HG03095 (cell line): Measurements from ENCODE around the gene CXCR5.

Source experiments
- ATAC-seq: cut with Tn5 transposase; IDR thresholded peaks from one replicate; pipeline ENCODE4 v1.9.1; 2021; ENCODE audit warnings: moderate library complexity; ENCODE audit not compliant: unreplicated experiment

The CXCR5 gene

DNA sequence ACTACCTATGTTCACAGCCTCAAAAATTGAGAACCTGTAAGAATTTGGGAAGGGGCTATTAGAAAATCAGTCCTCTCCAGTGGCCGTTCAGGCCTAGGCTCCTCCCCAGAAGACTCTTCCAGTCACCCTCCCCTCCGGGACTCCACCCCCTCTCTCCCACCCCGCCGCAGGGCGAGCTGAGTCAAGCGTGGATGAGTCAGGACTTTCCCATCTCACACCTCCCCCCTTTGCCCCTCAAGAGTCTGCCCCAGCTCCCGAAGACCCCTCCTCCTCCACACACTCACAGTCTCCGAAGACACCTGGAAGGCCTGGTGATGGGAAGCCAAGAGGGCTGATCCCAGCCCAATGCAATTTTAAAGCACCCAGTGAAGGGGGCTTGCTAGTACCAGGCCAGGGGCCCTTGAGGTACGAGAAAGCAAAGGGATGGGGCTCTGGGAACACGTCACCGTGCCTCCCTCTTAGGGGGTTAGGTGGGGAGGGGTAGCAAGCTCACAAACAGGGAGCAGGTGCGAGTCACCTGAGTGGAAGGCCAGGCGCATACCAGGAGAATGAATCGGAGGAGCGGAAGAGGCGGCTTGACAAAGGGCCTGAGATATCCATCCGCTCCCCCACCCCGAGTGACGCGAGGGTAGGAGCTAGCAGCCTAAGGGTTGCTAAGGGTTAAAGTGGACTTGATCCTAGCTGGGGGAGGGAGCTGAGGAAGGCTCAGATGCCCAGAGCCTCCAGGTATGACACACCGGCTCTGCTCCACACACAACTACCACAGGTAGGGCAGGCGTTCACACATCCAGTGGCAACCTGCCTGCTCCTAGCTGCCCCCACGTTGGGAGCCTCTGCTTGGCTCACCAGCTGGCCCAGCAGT lies 28.4 kb downstream of the CXCR5 start:
- ATAC-seq = no peak

DNA sequence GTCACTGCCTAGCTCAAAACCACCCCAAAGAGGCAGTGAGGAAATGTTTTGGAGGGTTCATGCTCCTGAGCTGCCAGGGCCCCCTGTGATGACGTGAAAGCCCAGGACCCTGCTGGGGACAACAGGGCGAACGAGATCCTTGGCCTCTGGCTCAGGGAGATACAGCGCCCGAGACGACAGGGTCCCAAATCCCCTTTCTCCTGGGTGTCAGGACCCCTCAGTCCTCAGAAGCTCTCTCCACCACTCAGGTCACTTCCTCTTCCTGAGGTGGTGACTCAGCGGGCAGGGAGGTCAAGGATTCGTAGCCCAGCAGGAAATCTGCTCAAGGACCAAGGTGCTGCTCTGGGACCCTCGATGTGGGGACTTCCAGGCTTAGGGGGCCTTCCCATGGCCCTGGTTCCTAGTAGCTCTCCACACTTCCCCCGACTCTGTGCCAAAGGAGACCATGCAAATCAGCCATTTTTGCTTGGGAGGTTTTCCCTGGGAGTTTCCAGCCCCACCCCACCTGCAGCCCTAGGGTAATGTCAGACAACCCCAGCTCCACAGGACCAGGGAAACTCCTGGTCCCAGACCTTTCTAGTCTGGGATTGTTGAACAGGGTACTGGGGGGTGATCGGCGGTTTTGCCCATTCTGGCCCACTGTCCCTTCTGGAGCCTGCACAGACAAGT lies 29.2 kb downstream of the CXCR5 start:
- no peak for ATAC-seq

DNA sequence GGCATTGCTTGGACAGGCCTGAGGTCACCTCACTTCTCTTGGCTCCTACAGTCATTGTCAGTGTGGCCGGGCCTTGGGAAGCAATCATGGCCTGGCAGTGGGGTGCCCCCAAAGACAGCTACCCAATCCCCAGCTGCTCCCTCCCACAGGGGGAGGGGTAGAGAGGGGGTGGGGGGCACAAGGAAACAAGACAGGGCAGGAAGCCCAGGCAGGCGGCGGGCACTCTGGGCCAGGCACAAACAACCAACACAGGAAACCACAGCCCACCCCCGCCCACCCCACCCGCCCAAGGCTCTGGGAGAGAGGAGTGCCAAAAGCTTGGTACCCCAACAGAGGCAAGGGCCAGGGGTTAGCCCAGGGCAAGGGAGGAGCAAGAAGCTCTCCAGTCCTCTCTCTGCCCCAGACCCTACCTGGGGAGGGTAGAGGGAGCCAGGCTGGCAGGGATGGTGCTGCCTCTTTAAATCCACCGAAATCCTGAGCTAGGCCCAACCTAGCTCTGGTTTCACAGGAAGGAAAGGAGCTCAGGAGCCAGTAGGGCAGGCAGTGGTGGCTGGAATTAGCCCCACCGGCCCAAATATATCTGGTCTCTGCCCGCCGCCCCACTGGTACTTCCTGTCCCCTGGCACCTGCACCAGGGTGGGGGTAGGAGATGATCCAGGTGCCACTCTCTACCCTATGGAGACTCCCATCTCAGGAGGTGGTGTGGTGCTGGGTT lies 29.9 kb downstream of the CXCR5 start:
- no peak for ATAC-seq

DNA sequence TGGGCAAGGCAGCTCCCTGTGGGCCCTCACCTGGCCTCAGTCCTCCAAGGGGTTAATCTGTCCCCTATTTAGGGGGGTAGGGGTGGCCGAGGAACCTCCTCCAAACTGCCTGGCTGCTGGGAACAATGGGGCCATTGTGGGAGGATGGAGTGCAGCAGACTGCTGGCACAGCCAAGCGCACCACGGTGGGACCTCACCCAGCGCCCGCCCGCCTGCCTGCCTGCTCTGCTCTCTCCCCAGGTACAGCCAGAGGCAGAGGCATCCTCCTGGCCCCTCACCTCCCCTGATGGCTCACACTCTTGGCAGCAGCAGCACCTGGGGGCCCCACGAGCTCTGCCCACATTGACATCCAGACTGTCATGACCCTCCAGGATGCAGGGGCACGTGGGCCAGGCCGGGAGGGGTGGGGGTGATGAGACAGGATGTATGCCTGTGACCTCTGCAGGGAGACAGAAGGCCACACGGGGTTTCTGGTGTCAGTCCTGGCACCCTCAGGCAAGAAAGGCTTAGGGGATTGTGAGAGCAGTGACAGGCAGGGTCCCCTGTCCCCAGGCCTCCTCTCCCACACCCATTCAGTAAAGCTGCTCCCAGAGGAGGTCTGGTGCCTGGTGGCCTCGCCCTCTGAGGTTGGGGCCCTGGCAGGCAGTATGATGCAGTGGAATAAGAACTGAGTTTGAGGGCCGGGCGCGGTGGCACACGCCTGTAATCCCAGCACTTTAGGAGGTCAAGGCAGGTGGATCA lies 30.7 kb downstream of the CXCR5 start:
- no peak for ATAC-seq

DNA sequence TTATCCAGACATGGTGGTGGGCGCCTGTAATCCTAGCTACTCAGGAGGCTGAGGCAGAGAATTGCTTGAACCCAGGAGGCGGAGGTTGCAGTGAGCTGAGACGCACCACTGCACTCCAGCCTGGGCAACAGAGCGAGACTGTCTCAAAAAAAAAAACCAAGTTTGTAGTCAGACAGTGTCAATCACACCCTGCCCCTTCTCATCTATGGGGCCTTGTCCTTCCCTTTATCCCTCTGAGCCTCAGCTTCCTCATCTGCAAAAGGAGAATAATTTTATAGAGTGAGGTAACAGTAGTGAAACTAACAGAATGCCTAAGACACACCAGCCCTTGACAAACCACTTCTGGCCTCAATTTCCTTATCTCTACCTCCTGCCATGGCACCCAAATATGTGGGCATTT lies 31.3 kb downstream of the CXCR5 start:
- no peak for ATAC-seq

DNA sequence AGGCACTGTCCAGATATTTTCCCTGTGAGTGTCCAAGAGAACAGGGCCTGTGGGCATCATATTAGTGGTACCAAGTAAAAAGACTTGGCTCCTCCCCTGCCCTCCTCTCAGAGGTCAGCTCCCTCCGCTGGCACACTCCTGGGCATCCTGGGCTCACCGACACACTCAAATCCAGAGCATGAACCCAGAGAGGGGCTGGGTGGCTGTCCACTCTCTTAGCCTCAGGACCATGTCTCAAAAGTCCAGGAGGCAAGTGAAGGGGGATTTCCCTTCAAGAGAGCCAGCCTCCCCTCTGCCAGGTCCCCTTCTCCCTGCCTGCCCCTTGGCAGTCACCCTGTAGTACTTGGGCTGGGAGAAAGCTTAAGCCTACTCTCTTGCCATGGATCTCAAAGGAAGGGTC lies 31.7 kb downstream of the CXCR5 start:
- no peak for ATAC-seq

DNA sequence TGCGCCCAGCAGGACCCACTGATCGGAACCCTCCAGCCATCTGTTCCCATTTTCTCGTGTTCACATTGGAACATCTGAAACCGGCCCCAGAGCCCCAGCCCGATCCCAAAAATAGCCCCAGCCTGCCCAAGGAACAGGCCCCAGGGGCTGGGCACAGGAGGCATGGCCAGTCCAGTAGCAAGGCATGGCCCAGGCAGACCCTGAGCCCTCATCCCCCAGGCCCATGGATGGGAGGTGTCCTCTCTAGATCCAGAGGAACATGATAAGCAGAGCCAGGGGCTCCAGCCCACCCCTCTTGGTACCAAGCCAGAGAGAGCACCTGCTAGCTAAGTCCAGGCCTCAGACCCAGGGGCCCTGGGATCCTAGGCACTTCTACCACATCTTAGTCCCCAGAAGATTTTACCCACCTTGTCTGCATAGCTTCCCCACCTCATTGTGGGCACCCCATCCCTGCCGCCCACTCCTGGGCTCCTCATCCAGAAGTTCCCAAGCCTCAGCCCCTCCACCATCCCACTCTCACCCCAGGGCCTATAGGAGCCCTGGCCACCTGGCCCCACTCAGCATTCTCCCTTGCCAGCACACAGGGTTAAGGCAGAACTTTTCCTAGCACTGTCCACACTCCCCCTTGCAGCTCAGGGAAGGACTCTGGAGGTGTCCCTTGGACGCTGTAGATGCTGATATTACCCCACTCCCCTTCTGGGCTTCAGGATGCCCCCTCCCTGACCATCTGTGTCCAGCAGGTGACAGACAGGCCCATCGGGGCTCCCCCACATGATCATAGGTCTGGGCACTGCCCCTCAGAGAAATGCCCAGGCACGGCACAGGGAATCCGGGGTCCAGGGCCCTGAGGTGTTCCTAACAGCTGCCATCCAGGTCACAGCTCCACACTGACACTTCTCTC lies 32.5 kb downstream of the CXCR5 start:
- ATAC-seq = no peak

DNA sequence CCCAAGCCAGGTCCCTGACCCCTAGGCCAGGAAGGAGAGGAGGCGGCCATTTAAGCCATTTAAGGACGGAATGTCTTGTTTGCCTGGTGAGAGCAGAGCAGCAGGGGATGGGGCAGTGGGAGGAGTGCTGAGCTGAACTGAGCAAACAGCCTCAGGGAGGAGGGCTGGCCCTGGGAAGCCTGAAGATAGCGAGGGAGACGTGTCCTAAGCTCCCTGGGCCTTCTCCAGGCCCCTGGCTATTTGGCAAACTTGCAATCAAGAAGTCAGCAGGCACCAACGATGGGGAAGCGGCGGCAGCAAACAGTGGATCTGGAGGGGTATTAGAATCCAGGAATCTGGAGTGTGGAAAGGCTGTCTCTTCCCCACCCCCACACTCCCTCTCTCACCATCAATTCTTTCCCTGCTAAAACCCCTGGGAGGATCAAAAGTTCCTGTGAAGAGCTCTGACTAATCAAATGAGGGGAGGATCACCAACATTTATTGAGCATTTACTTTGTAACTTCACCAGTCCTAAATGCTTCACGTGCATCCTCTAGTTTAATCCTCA lies 33.2 kb downstream of the CXCR5 start:
- ATAC-seq = no peak

DNA sequence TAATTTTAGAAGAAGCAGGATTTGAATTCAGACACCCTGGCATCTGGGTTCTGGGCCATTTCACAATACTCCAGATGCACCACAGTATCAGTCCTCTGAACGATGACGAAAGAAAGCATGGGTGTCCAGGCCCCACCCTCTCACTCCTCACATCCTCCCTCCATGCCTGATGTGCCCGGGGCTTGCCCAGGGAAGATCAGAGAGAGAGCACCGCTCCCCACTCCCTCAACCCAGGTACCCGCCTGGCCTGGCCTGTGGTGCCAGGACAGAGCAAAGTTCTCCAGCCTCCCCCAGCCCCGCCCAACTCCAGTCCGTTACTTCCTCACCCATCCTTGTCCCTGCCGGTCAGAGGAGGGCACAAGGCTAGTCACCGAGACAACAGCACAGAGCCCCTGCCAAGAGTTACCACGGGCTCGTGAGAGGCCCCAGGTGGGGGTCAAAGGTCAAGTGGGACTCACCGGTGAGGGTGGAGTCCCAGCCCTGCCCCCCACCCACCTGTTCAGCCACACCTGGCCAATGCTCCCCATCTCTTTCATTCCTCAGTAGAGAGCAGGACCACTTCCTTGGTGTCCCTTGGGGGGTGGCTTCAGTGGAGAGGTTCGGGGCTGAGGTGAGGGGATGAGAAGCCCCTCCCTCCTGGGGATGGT lies 33.9 kb downstream of the CXCR5 start:
- no peak for ATAC-seq

DNA sequence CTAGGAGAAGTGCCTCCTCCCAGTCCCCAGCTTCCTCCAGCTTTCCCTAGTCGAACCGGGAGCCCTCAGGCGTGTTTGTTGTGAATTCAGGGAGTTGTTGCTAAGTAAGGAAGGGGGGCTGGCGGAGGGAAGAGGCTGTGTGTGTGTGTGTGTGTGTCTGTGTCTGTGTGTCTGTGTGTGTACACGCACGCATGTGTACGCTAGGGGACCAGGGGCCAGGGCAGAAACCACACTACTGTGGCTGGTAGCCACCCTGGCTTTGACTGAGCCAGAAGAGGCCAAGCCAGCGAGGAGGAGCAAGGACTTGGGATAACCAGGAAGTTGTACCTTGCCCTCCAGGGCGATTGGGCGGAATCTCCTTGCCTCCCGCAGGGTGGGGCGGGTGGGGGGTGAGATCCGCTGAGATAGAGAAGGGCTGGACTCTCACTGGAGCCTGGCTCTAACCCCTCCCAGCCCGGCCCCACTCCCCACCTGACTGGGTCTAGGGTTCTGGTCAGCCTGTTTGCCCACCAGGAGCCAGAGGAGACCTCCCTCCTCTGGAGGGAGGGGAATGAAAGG lies 34.5 kb downstream of the CXCR5 start:
- ATAC-seq = no peak

DNA sequence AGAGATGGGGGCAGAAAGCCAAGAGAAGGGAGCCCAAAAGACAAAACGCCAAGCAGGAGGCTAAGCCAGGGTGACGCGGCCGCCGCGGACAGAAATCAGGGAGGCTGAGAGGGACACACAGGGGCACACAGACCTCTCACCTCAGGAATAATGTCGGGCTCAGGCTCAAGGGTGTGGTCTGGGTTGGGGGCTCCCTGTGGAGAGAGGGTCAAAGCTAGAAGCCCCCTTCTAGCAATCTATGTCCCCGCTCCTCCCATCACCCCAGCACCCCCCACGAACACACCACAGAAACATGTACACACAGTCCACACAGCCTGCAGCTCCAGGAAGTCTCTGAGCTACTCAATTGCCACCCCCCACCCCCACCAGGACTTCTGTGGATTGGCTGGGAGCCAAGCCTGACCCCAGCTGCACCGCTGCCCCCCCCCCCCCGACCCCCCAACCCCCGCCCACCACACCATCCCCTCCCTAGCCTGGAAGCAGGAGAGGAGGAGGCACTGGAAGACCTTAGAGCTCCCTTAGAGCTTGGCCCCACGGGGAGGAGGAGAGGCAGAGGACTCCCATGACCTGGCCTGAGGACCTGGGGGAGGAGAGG lies 35.1 kb downstream of the CXCR5 start:
- no peak for ATAC-seq

DNA sequence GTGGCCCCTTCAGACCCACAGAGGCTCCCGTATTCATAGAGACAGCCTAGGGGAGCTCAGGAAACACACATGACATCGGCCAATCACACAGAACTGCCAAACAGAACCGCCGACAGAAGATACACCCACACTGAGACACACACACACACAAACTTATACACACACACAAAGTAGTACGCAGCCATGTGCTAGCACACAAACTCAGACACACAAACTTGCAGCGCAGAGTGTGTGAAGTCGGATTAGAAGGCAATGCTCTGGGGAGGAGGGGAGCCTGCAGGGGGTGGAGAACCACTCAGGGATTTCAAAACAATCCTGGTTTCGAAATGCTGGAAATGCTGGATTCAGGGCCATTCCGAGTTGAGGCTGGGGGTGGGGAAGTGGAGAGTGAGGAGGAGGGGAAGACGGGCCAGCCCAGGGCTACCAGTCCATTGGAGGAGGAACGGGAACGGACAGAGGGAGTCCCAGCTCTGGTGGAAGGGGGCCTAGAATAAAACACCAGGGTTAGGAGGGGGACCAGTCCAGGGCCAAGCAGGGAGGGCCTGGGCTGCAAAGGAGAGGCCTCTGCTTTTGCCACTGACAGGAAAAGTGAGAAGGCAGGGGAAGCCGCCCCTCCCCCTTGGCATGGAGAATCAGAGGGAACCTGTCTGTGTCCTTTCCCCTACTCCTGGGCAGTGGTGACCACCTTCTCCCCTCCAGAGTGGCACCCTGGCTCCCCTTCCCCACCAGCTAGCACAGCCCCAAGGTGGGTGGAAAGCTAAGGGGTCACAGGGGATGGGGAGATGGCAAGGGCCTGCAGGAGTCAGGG lies 37.6 kb downstream of the CXCR5 start:
- no peak for ATAC-seq

DNA sequence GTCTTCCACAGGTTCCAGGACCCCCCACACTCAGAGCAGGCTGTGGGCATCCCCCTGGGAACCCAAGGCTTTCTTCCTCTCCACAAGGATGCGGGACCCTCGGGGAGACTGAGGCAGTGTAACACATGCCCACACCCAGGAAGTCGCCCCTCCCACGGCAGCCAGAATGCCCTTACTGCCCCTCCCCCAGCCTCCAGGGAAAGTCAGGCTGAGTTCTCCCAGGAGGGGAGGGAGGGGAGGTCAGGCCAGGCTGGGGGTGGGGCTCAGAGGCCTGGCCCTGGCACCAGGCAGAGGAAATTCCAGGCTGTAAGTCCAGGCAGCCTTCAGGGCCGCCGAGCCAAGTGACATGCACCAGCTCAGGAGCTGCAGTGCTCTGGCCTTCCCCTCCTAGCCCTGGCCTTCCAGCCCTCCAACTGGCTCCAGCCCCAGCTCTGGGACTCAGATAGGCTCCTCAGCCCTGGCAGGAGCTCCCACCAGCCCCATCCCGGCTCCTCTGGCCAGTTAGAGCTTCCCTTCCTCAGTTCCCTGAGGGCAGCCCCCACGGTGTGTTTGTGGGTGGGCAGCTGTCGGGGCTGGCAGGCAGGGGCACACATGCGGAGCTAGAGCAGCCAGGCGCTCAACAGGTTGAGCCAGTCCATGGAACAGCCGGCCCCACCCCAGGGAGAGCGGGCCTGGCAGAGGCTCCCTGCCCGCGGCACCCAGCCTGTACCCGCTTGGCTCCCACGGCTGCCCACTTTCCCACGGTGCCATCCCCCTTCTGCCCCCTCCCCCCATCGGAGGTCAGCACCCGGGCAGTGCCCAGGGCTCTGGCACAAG lies 38.4 kb downstream of the CXCR5 start:
- ATAC-seq = no peak

DNA sequence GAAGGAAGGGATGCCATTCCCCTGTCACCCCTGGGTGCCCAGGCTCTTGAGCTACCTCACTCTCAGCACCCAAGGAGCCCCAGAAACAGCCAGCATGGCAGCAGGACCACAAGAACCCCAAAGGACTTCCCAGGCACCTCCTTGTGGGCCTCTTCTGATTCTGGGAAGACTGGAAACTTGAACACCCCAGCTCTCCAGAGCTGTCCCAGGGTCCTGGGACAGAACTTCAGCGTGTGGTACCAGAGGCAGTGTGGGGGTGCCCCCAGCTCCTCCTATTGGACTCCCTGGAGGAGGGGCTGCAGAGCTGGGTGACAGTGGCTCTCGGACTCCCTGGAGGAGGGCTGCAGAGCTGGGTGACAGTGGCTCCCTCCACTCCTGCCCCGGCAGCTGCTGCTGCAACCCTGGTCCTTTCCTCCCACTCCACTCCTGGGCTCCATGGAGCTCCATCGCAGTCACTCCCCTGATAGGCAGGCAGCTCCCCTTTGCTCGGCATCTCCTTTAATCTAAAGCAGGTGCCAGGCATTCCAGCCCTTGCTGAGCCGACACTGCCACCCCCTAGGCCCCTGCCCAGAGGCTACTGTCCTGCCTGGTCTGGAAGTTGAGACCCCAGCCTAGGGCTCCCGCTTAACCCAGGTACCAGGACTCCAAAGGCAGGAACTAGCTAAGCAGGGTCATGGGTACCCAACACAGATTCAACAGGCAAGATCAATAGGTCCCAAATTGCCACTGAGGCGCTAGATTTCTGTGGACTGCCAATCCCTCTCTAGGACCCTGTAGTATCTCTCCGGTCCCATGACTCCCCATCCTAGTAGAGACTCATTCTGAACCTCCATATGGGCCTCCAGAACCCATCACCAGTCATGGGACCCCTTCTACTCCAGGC lies 39.3 kb downstream of the CXCR5 start:
- ATAC-seq = no peak

DNA sequence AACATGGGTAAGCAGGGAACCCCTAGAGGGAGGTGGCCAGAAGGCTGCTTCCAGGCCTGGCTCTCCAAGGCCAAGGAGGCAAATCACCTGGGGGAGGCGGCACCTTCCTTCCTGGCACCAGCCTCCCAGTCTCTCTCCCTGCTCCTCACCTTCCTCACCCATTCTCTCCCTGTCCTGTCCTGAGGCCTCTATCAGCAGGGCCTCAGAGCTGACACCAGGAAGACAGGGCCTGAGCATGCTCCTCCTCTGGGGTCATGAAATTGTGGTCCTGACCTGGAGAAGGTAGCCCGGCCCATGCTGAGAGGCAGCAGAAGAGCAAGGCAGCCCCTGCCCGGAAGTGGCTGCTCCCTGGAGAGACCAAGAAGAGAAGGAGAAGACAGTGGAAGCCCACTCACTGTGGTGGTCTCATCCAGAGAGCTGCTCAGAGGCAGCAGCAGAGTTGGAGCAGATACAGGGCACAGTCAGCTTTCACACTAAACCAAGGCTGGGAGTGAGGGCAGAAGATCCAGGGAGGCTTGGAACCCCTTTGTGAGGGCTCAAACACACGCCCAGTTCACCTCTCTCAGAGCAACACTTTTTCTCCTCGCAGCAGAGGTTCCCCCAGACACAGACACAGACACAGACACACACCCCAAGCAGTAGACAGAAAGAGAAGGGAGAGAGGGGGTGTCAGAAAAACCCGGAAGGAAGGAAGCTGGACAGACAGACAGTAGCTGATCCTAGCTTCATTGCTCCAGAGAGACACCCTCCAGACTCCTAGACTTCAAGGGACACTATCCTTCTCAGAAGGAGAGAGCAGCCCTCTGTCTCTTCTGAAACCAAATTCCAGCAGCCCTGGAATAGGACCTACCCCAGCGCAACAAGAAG lies 40.3 kb downstream of the CXCR5 start:
- ATAC-seq = no peak
